Measurements from ENCODE around the gene SHC3.

DNA sequence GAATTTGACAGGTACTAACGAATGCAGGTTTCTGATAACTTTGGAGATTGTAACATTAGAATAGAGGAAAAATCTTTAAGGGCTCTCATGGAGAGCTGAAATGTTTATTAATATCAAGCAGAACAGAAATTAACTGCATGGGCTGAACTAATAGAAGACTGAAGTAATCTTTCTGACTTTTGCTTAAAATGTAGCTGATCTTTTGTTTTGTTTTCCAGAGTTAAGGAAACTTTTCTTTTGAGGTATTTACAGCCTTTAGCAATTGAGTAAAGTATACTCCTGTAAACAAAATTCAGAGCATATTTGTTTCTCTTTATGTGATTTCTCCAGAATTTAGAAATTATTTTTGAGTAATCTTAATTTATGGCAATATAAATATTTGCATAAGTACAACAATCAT is 43.9 kb downstream of the SHC3 start:
- TF ChIP-seq, protein P1, sequence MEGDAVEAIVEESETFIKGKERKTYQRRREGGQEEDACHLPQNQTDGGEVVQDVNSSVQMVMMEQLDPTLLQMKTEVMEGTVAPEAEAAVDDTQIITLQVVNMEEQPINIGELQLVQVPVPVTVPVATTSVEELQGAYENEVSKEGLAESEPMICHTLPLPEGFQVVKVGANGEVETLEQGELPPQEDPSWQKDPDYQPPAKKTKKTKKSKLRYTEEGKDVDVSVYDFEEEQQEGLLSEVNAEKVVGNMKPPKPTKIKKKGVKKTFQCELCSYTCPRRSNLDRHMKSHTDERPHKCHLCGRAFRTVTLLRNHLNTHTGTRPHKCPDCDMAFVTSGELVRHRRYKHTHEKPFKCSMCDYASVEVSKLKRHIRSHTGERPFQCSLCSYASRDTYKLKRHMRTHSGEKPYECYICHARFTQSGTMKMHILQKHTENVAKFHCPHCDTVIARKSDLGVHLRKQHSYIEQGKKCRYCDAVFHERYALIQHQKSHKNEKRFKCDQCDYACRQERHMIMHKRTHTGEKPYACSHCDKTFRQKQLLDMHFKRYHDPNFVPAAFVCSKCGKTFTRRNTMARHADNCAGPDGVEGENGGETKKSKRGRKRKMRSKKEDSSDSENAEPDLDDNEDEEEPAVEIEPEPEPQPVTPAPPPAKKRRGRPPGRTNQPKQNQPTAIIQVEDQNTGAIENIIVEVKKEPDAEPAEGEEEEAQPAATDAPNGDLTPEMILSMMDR (conservative IDR thresholded peaks at IDR 0.05 in 1 of 2, IDR thresholded peaks at IDR 0.05 in 1 of 2; ENCODE audit: low read depth in 1 of 2, low read length in 2 of 2): no peak
- no peak for TF ChIP-seq EZH2 (IDR thresholded peaks at IDR 0.05; ENCODE audit: low read length, missing control alignments)
